Cardiac muscle cell (in vitro differentiated cells and primary cell): ENCODE results near the gene B4GALT5. TPM values are rescaled to one million over a fixed set of nuclear protein-coding genes. Genes with fewer than 3 reads are reported as not detected.
A peak's percentile ranks its signal among the peaks of the same experiment; 100 is the strongest.

Experiments used
- DNase-seq, 2 donors: peaks; one replicate each; pipeline versions ENCODE4 v3.0.0 to v3.0.0-alpha.2; 2010 to 2017; ENCODE audit warnings: low read depth in 1 of 2, low spot score in 1 of 2
- H3K27ac ChIP-seq: fragments of 200-600 bp; sonication (generic); 2 replicates; pipeline ENCODE4 v1.5.1; 2016
- H3K27me3 ChIP-seq: fragments of 200-600 bp; sonication (generic); 2 replicates; pipeline ENCODE4 v1.6.0; 2016; ENCODE audit warnings: control low read depth
- H3K36me3 ChIP-seq: fragments of 200-600 bp; sonication (generic); 2 replicates; pipeline ENCODE4 v1.5.1; 2016; ENCODE audit warnings: control low read depth
- H3K4me1 ChIP-seq: fragments of 200-600 bp; sonication (generic); 2 replicates; pipeline ENCODE4 v1.8.1; 2017; ENCODE audit warnings: low read depth, mild to moderate bottlenecking, mixed run types
- H3K4me3 ChIP-seq: fragments of 200-600 bp; sonication (generic); 2 replicates; pipeline ENCODE4 v1.5.1; 2016; ENCODE audit warnings: mild to moderate bottlenecking
- H3K9me3 ChIP-seq: fragments of 200-600 bp; sonication (generic); 2 replicates; pipeline ENCODE4 v1.5.1; 2017; ENCODE audit warnings: low read depth, mild to moderate bottlenecking, control low read depth
- polyA plus RNA-seq: library from polyadenylated mRNA; unstranded; fragments of >200 nt; fragmentation: Nextera tagmentation; extraction: Ambion mirVana; gene quantifications from 2 replicates; pipeline ENCODE4 v1.2.1, GENCODE V29; 2016
- total RNA-seq: library from RNA; depleted of rRNA; stranded (reverse); fragments of >200 nt; gene quantifications from 2 replicates; pipeline ENCODE4 v1.2.3, GENCODE V29; 2016
- TF ChIP-seq, protein P1 (sequence below): IDR thresholded peaks from 2 replicates; pipeline ENCODE4 v1.5.1; 2012; ENCODE audit warnings: low read depth, mild to moderate bottlenecking, low read length

The B4GALT5 gene
- total and polyA plus RNA-seq, 2 experiments from 2014 or later = 11.5 to 26.5 TPM

DNA sequence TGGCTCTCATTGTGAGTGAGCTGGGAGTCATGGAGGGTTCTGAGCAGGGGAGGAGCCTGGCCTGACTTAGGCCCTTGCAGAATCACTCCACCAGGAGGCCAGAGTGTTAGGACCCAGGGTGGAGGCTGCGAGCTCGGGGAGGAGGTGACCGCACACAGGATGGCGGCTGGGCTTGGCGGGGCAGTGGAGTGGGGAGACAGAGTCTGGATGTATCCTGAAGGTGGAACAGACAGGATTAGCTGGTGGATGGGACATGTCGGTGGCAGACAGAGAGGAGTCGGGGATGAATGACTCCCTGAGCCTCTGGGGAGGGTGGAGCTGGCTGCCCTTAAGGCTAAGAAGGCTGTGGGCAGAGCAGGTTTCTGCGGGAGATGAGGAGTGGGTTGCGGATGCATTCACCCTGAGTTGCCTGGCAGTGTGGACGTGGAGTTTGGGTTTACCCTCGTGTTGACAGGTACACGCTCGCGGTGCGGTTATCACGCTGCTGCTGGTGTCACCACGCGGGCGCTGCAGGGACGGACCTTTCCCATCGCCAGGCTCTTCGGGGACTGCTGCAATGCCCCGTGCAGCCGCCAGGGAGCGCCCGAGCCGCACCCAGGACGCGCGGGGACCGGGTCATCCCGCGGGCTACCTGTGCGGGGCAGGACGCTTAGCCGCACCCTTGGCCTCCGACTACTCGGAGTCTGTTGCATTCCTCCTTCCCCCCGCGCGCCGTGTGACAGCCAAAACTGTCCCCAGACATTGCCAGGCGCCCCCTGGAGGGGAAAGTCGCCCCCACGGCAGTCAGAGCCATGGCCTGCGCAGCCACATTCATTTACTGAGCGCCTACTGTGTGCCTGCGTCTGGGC, 102.8 kb downstream of the B4GALT5 start:
- H3K27ac ChIP-seq = no peak overlapping the region
- no peak overlapping the region for H3K4me3 ChIP-seq
- H3K4me1 ChIP-seq = no peaks in the 10 kb centered on the region
- no peaks in the 10 kb centered on the region for H3K27me3 ChIP-seq
- H3K9me3 ChIP-seq = no peaks in the 10 kb centered on the region
- DNase-seq = peak; percentile 63 to 82
- H3K36me3 ChIP-seq = no peaks in the 10 kb centered on the region
- TF ChIP-seq, protein P1, sequence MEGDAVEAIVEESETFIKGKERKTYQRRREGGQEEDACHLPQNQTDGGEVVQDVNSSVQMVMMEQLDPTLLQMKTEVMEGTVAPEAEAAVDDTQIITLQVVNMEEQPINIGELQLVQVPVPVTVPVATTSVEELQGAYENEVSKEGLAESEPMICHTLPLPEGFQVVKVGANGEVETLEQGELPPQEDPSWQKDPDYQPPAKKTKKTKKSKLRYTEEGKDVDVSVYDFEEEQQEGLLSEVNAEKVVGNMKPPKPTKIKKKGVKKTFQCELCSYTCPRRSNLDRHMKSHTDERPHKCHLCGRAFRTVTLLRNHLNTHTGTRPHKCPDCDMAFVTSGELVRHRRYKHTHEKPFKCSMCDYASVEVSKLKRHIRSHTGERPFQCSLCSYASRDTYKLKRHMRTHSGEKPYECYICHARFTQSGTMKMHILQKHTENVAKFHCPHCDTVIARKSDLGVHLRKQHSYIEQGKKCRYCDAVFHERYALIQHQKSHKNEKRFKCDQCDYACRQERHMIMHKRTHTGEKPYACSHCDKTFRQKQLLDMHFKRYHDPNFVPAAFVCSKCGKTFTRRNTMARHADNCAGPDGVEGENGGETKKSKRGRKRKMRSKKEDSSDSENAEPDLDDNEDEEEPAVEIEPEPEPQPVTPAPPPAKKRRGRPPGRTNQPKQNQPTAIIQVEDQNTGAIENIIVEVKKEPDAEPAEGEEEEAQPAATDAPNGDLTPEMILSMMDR = peak; percentile 97

DNA sequence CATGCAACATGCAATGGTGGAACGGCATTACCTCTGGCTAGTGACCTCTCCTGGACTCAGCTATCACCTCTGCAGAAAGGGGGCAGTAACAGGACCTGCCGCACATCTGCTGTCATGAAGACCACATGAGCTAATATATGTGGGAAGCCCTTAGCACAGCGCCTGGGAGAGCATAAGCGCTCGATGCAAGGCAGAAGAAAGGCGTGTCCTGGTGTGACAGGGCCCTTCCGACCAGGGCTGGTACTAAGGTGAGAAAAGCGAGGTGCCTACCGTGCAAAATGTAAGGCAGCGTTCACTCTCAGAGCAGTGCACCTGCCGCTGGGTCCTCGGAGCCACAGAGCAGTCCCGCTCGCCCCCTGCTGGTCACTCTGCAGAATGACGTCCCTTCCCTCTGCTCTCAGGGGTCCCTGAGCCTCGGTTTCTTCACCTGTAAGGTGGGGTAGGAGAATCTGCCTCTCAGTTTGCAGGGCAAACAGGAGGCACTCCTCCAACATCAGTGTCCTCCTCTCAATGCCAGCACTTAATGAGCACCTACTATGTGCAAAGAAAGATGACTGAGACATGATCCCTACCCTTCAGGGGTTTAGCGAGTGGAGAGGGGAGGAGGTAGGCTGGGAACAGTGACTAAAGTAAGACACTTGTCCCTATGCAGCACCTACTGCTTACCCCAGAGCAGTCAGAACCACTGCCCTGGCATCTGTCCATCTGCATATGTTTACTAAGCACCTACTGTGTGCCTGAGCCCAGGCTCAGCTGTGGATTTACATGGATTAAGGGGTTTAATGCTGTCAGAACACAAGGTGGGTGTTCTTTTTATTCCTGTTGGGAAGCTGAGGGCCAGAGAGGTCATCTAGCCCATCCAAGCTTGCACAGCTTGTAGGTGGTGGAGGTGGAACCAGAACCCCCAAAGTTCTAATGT, 104.7 kb downstream of the B4GALT5 start:
- peak overlapping the region; percentile 14 for H3K4me3 ChIP-seq
- H3K36me3 ChIP-seq = no peaks in the 10 kb centered on the region
- H3K4me1 ChIP-seq = no peaks in the 10 kb centered on the region
- no peak overlapping the region for H3K27ac ChIP-seq
- TF ChIP-seq, protein P1 = peak; percentile 94
- DNase-seq = peak; percentile 63 to 80
- H3K9me3 ChIP-seq = no peaks in the 10 kb centered on the region
- no peaks in the 10 kb centered on the region for H3K27me3 ChIP-seq

DNA sequence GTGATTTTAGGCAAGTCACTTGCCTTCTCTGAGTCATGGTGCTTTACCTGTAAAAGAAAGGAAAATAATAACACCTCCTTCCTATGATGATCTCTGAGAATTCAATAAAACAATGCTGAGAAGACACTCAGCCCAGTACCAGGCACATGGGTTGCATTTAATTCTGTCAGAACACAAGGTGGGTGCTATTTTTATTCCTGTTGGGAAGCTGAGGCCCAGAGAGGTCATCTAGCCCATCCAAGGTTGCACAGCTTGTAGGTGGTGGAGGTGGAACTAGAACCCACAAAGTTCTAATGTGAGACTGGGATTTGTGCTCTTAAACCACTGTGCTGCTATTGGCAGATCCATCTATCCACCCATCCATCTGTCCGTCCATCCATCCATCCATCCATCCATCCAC, 106.1 kb downstream of the B4GALT5 start:
- Histone ChIP-seq H3K4me3 (no peak overlapping the region), H3K36me3 (no peaks in the 10 kb centered on the region), H3K27me3 (no peaks in the 10 kb centered on the region), H3K9me3 (no peaks in the 10 kb centered on the region), H3K27ac (no peak overlapping the region), H3K4me1 (no peaks in the 10 kb centered on the region)
- TF ChIP-seq, protein P1 = no peak
- no peak for DNase-seq

DNA sequence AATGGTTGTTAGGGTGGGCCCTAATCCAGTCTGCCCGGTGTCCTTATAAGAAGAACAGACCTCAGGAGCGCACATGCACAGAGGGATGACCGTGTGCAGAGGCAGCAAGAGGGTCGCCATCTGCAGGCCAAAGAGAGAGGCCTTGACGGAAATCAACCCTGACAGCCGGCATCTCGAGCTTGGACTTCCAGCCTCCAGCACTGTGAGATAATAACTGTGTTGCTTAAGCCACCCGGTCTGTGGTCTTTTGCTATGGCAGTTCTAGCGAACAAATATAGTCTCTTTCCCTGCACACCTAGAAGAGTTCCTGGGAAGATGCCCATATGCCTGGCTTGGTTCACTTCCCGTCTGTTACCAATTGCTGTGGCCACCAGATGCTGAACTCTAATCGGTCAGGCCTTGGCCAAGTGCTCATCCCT, 110.5 kb downstream of the B4GALT5 start:
- no peak overlapping the region for H3K27ac ChIP-seq
- TF ChIP-seq, protein P1 = peak; percentile 56
- no peaks in the 10 kb centered on the region for H3K4me1 ChIP-seq
- DNase-seq = peak; percentile 26 to 83
- H3K27me3 ChIP-seq = no peaks in the 10 kb centered on the region
- H3K9me3 ChIP-seq = no peaks in the 10 kb centered on the region
- H3K4me3 ChIP-seq = no peak overlapping the region
- no peaks in the 10 kb centered on the region for H3K36me3 ChIP-seq

DNA sequence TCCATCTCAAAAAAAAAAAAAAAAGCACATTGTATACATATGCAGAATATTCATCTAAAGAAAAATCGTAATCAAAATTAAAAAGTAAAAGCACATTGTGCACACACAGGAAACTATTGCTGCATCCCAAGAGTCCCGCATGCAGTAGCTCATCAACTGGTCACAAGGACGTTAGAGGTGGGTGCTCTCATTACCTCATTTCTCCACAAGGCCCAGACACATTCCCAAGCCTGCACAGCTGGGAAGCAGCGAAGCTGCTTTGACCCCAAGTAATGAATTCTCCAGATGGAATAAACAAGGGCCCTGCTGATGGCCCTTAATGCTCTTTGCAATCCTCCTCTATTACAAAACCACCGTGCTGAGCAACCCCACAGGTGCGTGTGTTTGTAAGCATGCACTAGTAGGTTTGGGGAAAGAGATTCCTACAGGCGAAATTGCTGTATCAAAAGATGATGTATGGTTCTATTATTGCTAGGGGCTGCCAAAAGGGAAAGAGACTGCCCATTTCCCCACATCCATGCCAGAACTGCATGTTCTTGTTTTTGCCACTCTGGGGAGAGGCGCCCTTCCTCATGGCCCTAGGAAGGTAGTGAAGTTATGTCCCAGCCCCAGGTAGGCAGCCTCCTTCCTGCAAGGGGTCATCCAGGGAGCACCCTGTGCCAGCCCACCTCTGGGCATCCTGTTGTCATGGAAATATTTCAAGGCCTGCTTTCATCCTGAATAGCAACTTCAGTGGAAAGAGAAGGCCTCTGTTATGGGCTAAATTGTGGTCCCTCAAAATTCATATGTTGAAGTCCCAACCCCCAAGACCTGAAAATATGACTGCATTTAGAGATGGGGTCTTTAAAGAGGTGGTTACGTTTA, 111.1 kb downstream of the B4GALT5 start:
- H3K4me1 ChIP-seq = no peaks in the 10 kb centered on the region
- no peaks in the 10 kb centered on the region for H3K27me3 ChIP-seq
- no peaks in the 10 kb centered on the region for H3K9me3 ChIP-seq
- DNase-seq = no peak
- no peaks in the 10 kb centered on the region for H3K36me3 ChIP-seq
- H3K27ac ChIP-seq = no peak overlapping the region
- H3K4me3 ChIP-seq = no peak overlapping the region
- TF ChIP-seq, protein P1 = no peak
